ENCODE results near the gene ADORA2B.
"Not testable (repeated sequence)": the region's sequence is repeated elsewhere in the genome, so short reads cannot be mapped to it uniquely, and the experiment has no call there.

Gene ADORA2B

DNA sequence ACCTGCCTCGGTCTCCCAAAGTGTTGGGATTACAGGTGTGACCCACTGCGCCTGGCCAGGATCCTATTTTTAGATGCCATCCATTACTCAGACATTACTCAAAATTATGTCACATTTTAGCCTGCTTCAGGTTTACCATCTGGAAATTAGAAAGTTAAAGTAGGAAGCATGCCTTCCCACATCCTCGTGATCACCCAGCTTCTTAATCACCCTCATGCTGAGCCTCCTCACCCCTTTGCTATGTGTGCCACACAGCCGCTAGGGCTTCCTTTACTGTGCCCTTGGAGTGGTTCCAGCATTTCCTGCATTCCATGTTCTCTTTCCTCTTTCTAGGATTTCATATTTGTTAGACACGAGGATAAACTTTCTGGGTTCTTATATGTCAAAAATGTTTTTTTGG lies 9.3 kb downstream of the ADORA2B start:
- peak; percentile 87 for DNase-seq (ENCODE audit: low read depth)

DNA sequence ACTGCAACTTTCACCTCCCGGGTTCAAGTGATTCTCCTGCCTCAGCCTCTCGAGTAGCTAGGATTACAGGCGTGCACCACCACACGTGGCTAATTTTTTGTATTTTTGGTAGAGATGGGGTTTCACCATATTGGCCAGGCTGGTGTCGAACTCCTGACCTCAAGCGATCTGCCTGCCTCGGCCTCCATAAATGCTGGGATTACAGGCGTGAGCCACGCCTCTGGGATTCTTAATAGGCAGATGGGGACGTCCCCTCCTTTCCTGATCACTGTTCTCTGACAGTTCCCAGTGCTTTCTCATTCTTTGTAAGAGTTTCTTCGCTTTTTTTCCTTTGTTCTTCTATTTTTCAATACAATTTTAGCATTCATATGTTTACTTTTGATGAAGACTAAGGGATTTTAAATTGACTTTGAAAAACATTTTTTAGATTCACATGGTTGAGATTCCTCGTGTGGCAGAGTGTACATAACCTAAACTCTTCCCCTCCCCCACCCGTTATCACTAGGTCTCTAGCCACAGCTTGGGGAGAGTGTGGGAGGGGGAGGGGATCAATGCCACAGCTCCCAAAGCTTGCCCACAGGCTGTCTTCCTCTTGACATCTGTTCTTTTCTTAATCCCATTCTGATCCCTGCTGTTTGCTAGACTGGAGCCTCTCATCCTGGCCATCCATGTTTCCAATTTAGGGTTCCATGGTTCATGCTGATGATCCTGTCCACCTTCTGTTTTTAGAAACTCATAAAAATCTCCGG lies 11.0 kb downstream of the ADORA2B start:
- no peak for DNase-seq (ENCODE audit: low read depth)

DNA sequence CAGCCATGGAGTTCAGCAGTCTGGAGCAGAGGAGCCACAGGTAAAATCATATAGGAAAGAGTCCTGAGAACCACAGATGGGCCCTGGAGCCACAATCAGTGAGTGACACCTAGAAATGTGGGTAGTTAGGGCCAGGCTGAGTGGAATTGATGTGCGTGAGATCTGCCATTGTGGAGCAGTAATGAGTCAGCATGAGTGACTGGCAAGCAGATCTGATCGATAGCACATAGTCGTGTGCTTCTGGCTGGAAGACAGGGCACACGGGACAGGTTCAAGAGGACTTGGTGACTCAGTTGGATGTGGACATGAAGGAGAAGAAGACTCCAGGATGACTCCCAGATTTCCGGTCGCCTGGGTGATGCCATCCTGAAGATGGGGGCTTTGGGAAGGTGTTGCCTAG lies 12.3 kb downstream of the ADORA2B start:
- DNase-seq (ENCODE audit: low read depth), result no peak

DNA sequence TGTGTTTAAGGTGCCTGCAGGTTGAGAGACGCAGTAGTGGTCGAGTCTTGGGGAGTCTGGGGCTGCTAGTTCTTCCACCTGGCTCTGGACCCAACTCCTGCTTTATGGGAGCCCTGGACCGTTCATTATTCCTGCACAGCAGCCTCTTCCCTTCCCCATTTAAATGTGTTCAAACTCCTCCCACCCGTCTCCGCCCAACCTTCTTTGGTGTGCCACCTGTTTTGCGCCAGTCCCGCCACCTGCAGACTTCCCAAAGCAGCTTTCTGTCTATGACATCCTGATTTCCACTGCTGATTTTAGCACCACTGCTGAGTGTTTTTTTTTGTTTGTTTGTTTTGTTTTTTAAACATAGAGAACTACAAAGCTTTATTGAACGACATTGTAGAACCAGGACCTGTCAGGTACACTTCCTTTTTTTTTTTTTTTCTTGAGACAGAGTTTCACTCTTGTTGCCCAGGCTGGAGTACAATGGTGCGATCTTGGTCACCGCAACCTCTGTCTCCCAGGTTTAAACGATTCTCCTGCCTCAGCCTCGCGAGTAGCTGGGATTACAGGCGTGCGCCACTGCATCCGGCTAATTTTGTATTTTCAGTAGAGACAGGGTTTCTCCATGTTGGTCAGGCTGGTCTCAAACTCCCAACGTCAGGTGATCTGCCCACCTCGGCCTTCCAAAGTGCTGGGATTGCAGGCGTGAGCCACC lies 12.8 kb downstream of the ADORA2B start:
- DNase-seq (ENCODE audit: low read depth), result no peak

DNA sequence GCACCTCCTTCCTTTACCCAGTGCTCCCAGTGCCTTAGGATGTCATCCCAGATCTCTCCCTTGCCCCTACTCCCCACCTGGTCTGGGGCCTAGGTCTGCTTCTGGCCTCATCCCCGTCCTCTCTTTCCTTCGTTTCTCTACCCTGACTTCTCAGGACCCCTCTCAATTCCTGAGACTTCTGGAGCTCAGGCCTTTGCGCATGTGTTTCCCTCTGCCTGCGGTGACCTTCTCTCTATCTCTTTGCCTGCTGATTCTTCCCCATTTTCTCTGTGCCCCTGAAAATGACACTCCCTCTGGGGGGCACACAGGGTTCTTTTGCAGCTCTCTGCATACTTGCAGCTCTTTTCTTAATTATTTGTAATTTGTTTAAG lies 13.5 kb downstream of the ADORA2B start:
- DNase-seq (ENCODE audit: low read depth), result no peak

DNA sequence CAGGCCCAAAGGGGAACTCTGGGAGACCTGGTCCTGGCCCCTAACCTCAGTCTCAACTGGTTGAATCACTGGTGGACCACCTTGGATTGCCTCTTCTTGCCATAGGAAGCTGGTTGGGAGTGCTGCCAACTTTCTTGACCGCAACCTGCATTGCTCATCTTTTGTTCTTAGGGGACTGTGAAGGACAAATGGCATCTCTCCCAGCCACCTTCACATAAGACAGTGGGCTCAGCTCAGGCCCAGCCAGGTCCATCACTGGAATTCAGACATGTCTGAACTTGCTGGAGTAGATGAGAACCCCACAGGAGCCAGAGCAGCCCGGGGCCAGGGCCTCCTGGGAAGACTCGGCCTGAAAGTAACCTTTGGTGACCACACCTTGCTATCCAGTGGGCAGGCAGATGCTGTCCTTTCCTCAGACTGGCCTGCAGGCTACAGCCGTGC lies 18.8 kb downstream of the ADORA2B start:
- no peak for DNase-seq (ENCODE audit: low read depth)

DNA sequence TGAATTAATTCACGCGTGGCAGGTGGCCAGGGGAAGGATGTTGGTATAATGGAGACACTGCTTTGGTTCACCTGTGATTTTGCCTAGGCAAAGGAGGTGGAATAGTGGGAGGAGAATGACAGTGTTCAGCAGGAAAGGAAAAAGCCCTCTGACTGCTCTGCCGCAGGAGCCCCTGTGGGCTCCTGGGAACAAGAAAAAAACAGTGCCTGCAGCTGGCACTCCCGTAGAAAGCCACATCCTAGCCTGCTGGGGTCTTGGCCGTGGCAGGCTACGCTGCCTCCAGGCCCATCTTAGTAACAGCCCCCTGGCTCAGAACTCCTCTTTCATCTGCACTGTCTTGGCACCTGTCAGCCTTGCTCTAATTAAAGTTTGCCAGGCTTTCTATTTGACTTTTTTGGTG lies 20.6 kb downstream of the ADORA2B start:
- no peak for DNase-seq (ENCODE audit: low read depth)

DNA sequence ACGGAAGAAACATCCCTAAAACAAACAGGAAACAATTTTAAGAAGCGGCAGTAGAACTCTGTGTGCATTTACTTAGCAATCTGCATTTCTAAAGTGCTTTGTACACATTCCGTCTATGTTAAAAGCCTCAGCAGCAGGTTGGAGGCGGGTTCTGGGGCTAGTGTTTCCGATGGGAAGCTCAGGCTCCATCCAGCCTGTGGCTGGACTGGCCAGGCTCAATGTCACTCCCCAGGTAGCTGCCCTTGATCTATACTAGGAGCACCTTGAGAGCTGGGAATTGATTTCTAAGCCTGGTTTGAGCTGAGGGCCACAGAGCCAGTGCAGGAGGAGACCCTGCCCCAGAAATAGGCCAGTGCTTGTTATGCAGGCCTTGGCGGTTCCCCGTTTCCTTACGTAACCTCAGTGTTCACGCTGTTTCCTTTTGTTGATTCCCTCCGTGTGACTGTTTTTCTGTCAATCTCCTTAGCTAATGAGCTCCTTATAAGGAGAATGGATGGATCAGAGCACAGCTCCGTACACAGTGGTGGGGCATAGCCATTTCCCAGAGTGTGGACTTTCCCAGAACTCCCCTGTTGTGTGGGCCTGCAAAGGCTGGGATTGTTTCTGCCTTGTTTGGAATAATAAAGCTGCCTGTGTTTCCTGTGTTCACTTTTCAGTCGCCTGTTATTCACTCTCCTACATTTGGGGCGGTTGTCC lies 21.4 kb downstream of the ADORA2B start:
- DNase-seq (ENCODE audit: low read depth), result no peak

DNA sequence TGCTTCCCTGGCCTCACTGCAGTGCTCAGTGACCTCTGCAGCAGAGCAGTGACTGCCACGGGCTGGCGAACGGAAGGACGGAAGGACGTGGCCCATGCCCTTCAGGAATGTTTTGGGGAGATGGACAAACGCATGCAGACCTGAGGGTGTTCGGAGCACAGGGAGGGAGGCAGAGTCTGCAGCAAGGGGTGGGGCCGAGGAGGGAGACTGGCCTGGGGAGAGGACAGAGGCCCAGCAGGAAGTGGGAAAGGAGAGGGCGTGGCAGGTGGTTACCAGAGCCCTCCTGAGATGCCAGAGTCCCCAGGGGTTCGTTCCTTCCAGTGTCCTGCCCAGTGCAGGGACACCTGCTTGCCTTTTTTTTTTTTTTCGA lies 21.9 kb downstream of the ADORA2B start:
- DNase-seq (ENCODE audit: low read depth), result no peak

DNA sequence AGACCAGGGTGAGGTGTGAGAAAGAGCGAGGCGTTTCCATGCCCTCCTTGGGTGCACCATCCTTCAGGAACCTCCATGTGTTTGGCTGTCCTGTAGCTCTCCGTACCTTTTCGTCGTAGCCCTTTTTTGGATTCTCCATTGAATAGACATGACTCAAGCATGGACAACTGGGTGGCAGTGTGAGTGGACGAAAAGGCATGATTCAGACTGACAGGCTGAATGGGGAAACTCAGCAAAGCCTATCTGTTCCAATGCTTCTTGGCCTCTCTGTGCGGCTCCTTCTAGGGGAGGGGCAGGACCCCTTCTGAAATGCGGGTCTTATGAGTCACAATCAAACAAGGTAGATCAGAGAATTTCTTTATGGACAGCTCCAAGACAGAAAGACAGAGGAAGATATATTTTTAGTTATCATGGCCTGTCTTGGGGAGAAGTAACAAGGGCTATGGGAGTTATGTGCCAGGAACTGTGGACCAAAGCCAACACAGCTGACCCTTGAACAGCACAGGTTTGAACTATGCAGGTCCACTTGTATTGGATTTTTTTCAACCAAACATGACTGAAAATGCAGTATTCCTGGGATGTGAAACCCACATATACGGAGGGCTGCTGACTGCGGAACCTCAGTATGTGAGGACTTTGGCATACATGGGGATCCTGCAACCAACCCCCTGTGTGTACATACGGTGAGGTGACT lies 22.9 kb downstream of the ADORA2B start:
- DNase-seq (ENCODE audit: low read depth), result no peak

DNA sequence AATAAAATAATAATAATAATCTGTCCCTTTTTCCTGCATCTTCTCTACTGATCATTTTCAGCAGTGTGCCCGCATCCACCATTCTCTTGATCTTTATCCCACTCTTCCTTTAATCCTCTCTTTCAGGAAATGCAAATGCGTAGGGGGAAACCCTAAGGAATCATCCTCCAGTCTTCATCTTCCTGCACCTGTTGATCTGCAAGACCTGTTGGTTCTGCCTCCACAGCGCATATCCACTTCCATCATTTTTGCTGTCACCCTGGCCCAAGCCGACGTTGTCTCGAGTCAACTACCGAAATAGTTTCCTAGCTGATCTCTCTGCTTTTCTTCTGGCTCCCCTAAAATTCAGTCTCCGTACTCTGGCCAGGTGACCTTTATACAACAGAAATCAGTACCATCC lies 24.5 kb downstream of the ADORA2B start:
- DNase-seq (ENCODE audit: low read depth), result no peak

DNA sequence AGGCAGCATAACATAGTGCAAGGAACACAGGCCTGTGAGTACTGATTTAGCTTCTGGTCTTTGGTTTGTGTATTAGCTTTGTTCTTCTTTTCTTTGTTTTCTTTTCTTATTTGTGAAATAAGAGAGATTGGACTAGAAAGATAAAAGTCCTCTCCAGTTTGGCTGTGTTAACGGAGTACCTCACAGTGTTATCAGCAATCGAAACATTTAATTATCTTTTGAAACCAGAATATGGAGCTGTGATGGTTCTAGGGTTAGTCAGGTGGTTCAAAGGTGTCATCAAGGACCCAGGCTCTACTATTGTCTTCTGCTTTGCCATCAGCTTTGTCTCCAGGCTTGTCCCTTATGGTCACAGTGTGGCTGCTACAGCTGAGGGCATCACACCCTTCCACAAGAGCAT lies 25.6 kb downstream of the ADORA2B start:
- no peak for DNase-seq (ENCODE audit: low read depth)

DNA sequence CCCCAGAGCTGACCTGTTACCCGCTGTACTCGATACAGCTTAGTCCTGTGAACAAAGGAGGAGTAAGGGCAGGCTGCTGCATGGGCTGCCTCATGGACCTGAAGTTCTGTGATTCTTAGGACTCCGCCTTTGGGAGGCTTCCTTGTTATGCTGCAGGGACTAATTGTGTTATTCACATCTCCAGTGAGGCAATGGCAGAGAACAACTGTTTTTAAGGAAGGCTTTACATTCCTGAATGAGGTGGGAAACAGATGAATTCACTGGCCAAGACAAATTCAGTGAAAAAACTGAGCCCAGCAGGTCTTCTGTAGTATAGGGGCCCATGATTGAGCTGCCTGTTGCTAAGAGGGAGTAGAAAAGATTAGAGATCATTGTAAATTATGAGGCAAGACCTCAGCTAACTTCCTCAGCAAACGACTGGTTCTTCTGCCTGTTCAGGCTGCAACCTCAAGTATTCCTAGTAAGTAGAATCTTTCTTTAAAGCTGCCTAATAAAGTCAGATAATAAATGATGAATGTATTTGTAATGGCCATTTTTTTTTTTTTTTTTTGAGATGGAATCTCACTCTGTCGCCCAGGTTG lies 26.3 kb downstream of the ADORA2B start:
- no peak for DNase-seq (ENCODE audit: low read depth)

DNA sequence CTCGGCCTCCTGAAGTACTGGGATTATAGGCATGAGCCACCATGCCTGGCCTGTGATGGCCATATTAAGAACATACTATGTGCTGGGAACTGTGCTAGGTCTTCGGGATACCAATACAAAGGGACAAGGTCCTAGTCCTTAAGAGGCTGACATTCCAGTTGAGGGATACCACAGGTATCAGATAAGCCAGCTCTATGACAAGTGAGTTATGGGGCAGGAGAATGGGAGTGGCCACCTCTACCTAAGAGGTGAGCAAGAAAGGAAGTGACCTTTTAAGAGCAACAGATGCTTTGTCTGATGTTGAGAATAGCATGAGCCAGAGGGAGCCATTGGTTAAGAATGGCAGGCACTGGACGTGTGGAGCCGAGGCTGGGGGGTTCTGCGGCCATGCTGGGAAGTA lies 27.0 kb downstream of the ADORA2B start:
- no peak for DNase-seq (ENCODE audit: low read depth)

DNA sequence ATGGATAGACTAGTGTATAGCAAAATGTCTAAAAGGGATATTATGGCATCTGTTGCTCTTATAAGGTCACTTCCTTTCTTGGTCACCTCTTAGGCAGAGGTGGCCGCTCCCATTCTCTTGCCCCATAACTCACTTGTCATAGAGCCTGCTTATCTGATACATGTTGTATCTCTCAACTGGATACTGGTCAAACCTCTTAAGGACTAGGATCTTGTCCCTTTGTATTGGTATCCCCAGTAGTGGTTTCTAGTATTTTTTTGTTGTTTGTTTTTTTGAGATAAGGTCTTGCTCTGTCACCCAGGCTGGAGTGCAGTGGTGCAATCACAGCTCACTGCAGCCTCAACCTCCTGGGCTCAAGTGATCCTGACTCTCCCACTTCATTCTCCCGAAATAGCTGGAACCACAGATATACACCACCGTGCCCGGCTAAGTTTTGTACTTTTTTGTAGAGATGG lies 27.6 kb downstream of the ADORA2B start:
- DNase-seq (ENCODE audit: low read depth), result peak; percentile 23

DNA sequence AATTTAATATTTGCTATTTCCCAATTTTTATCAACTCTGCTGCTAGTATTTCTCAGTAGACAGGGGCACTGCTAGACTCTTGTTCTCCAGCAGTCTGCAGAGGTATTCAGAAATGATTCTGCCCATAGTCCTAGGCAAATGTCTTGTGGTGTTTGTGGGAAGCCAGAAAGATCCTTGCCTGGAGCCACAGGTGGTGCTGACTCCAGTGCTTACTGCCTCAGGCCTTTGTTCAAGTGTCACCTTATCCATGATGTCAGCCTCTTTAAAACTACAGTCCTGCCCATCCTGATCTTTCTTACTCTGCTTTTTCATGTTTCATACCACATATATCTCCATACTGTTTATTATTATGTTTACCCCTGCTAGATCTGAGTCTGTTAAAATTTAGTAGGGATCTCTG lies 28.1 kb downstream of the ADORA2B start:
- DNase-seq (ENCODE audit: low read depth), result no peak

DNA sequence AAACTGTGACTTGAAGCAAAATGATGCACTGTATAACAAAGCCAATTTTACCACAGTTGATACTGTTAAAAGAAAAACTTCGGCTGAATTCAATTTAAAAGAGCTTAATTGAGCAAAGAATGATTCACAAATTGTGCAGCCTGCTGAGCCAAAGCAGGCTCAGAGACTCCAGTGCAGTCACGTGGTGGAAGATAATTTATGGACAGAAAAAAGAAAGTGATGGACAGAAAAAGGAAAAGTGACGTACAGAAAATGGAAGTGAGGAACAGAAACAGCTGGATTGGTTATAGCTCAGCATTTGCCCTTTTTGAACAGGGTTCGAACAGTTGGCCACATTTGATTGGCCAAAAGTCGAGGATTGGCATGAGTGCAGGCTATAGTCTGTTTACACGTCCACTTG lies 28.9 kb downstream of the ADORA2B start:
- DNase-seq (ENCODE audit: low read depth), result no peak

DNA sequence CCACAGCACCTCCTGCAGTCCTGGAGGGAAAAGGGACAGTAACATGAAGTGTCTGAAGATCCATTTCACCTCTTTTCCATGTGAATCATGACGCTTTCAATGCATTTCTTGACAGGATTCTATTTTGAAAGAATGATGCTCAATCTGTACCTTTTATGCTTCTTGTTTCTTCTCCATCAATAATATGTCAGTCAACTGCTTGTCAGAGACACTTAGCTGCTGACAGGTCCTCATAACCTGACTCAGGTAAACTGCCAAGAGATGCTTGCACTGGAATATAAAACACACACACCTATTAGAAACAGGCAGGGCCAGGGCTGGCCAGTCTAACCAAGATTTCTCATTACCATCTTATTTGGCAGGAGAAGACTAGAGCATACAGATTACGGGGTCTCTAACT lies 33.0 kb downstream of the ADORA2B start:
- no peak for DNase-seq (ENCODE audit: low read depth)

DNA sequence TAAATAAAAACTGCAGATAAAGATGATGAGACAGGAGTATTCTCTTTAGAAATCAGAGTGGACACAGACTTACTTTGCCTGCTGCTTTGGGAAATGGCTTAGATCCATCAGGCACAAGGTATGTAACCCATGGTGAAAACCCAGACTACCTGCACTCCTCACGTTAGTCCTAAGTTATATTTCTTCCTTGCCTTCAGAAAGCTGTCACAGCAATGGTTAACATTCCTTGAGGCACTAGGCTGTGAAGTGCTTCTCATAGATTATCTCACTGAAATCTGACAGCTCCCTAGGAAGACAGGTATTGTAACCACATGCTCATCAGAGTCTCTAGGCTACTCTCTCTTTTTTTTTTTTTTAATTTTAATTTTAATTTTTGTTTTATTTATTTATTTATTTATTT lies 33.7 kb downstream of the ADORA2B start:
- no peak for DNase-seq (ENCODE audit: low read depth)

DNA sequence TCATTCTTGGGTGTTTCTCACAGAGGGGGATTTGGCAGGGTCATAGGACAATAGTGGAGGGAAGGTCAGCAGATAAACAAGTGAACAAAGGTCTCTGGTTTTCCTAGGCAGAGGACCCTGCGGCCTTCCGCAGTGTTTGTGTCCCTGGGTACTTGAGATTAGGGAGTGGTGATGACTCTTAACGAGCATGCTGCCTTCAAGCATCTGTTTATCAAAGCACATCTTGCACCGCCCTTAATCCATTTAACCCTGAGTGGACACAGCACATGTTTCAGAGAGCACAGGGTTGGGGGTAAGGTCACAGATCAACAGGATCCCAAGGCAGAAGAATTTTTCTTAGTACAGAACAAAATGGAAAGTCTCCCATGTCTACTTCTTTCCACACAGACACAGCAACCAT lies 34.1 kb downstream of the ADORA2B start:
- not testable (repeated sequence) for DNase-seq (ENCODE audit: low read depth)

DNA sequence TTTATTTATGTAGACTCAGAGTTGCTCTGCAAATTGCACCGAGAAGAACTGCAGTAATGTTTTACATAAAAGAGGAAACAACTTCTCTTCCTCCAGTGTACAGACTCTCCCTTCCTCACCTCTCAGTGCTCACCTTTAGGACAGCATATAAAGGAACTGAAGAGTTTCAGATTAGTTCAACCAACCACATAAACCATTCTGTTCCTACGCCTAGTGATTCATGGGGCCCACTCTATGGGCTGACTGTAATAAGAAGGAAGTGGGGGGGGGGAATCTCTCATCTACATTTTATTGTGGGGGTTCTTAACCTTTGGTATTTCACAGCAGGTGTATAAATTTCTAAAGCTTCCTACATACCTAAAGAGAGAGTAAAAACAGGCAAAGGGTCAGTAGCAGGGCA lies 36.3 kb downstream of the ADORA2B start:
- DNase-seq (ENCODE audit: low read depth), result no peak

All from fibroblast of gingiva (primary cell).